Choroid plexus epithelial cell (primary cell): Measurements from ENCODE around the gene RAVER1.
"Not testable (repeated sequence)": the region's sequence is repeated elsewhere in the genome, so short reads cannot be mapped to it uniquely, and the experiment has no call there.

Source experiments
- DNase-seq: peaks from one replicate; pipeline ENCODE4 v3.0.0-alpha.2; 2010; ENCODE audit warnings: low read depth
- H3K4me3 ChIP-seq: 2 replicates; pipeline ENCODE4 v1.5.1; 2011; ENCODE audit warnings: low read depth, mild to moderate bottlenecking, control low read depth, low read length, moderate library complexity
- TF ChIP-seq, protein P1 (sequence below): conservative IDR thresholded peaks from 2 replicates; pipeline ENCODE4 v1.5.1; 2011; ENCODE audit warnings: low read depth, mild to moderate bottlenecking, control low read depth, inconsistent platforms, low read length, moderate library complexity

RAVER1 gene

DNA sequence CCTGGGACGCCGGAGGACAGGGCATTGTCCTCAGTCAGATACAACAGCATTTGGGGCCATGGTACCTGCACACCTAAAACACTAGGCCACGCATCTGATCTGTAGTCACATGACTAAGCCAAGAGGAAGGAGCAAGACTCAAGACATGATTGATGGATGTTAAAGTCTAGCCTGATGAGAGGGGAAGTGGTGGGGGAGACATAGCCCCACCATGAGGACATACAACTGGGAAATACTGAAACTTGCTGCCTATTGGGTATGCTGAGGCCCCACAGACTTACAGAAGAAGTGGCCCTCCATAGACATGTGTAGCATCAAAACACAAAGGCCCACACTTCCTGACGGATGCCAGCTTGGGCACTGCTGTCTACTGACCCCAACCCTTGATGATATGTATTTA is 47.9 kb downstream of the RAVER1 start:
- TF ChIP-seq, protein P1, sequence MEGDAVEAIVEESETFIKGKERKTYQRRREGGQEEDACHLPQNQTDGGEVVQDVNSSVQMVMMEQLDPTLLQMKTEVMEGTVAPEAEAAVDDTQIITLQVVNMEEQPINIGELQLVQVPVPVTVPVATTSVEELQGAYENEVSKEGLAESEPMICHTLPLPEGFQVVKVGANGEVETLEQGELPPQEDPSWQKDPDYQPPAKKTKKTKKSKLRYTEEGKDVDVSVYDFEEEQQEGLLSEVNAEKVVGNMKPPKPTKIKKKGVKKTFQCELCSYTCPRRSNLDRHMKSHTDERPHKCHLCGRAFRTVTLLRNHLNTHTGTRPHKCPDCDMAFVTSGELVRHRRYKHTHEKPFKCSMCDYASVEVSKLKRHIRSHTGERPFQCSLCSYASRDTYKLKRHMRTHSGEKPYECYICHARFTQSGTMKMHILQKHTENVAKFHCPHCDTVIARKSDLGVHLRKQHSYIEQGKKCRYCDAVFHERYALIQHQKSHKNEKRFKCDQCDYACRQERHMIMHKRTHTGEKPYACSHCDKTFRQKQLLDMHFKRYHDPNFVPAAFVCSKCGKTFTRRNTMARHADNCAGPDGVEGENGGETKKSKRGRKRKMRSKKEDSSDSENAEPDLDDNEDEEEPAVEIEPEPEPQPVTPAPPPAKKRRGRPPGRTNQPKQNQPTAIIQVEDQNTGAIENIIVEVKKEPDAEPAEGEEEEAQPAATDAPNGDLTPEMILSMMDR: no peak
- H3K4me3 ChIP-seq: no peak overlapping the region
- DNase-seq: no peak

DNA sequence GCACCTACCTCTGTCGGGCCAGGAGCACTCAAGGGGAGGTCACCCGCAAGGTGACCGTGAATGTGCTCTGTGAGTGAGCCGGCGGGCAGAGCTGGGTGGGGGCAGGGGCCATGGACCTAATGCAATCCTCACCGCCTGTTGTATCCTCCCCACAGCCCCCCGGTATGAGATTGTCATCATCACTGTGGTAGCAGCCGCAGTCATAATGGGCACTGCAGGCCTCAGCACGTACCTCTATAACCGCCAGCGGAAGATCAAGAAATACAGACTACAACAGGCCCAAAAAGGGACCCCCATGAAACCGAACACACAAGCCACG is 48.4 kb downstream of the RAVER1 start:
- TF ChIP-seq, protein P1: no peak
- no peak overlapping the region for H3K4me3 ChIP-seq

DNA sequence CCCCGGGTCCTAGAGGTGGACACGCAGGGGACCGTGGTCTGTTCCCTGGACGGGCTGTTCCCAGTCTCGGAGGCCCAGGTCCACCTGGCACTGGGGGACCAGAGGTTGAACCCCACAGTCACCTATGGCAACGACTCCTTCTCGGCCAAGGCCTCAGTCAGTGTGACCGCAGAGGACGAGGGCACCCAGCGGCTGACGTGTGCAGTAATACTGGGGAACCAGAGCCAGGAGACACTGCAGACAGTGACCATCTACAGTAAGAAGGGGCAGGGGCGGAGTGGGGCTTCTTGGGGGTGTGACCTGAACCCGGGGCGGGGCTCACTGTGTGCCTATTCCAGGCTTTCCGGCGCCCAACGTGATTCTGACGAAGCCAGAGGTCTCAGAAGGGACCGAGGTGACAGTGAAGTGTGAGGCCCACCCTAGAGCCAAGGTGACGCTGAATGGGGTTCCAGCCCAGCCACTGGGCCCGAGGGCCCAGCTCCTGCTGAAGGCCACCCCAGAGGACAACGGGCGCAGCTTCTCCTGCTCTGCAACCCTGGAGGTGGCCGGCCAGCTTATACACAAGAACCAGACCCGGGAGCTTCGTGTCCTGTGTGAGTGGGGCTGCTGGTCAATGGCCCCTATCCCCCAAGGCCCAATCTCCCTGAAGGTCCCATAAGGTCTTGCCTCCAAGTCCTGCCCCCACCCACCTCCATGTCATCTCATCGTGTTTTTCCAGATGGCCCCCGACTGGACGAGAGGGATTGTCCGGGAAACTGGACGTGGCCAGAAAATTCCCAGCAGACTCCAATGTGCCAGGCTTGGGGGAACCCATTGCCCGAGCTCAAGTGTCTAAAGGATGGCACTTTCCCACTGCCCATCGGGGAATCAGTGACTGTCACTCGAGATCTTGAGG is 49.0 kb downstream of the RAVER1 start:
- H3K4me3 ChIP-seq: no peak overlapping the region
- TF ChIP-seq, protein P1: no peak
- no peak for DNase-seq

More for the DNA sequence above, 48.4 kb downstream of the RAVER1 start:
- no peak for DNase-seq

DNA sequence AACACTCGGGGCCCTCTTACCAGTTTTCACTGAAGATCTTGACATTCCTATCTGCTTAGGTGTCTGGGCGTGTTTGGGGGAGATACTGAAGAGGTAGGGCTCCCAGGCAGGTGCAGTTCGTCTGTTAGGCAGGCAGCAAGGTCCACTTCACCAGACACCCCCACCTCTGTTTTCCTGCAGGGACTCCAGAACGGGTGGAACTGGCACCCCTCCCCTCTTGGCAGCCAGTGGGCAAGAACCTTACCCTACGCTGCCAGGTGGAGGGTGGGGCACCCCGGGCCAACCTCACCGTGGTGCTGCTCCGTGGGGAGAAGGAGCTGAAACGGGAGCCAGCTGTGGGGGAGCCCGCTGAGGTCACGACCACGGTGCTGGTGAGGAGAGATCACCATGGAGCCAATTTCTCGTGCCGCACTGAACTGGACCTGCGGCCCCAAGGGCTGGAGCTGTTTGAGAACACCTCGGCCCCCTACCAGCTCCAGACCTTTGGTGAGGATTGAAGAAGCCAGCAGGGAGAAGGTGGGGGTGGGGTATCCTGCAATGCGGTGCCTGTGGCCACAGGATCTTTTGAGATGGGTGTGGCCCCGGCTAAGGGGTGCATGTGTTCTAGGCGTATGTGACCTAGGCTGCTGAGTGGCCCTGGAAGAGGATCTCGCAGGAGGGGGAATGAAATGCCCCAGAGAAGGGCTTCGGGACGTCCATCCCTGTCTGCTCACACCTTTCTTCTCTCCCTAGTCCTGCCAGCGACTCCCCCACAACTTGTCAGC is 49.8 kb downstream of the RAVER1 start:
- TF ChIP-seq, protein P1: no peak
- DNase-seq: no peak
- H3K4me3 ChIP-seq: no peak overlapping the region

DNA sequence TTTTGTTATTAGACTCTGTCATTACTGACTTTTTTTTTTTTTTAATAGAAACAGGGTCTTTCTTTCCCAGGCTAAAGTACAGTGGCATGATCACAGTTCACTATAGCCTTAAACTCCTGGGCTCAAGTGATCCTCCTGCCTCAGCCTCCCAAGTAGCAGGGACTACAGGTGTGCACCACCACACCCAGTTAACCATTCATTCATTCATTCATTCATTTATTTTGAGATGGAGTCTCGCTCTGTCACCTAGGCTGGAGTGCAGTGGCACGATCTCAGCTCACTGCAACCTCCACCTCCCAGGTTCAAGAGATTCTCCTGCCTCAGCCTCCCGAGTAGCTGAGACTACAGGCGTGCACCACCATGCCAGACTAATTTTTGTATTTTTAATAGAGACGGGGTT is 51.3 kb downstream of the RAVER1 start:
- not testable (repeated sequence) for DNase-seq, H3K4me3 ChIP-seq

DNA sequence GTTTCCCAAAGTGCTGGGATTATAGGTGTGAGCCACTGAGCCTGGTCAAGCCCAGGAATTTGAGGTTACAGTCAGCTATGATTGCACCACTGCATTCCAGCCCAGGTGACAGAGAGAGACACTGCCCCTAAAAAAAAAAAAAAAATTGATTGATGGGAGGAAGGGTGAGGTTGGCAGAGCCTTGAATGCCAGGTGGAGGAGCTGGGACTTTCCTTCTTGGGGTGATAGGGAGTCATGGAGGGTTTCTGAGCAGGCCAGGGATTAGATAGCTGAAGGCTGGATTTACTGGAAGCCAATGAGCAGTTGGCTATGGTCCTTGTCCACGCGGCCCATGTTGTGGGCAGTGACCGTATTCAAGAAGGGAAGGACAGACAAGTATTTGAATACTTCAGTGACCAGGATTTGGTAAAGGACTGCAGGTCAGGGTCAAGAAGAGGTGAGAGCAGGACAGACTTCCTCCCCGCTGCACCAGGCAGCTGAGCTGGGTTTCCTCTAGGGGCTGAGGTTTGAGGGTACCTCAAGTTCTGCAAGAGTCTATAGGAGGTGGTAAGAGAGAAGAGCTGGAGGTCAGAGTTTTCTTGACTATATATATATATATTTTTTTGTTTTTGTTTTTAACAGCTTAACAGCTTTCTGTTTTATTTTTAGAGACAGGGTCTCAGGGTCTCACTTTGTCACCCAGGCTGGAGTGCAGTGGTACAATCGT is 53.4 kb downstream of the RAVER1 start:
- DNase-seq: no peak
- no peak overlapping the region for H3K4me3 ChIP-seq
- TF ChIP-seq, protein P1: no peak

DNA sequence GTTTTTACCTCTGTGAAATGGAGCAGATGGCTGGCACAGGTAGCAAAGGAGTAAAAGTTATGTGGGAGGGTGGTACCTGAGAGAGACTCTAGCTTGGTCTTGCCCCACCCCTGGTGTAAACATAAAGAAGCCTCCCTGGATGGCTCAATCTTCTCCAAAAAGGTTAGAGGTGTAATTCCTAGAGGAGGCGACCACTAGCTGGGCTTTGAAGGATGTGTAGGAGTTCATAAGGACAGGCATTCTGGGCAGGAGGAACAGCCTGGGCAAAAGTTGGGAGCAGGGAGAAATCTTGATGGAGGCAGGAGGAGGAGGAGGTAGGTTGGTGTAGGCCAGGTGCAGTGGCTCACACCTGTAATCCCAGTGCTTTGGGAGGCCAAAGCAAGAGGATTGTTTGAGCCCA is 54.4 kb downstream of the RAVER1 start:
- DNase-seq: no peak
- TF ChIP-seq, protein P1: no peak
- H3K4me3 ChIP-seq: no peak overlapping the region
